AG04449 (cell line): ENCODE measurements around the gene RASL10B.

Source experiments
- CTCF ChIA-PET: fragments of 350-600 bp; formaldehyde crosslinking; extraction: SDS; loops from one replicate; lab custom pipeline; 2021; ENCODE audit warnings: antibody characterized with exemption; lab: Yijun Ruan, JAX
- POLR2A ChIA-PET: fragments of 400-600, 350-600 bp; formaldehyde crosslinking; extraction: SDS; loops from one replicate; lab custom pipeline; 2020; ENCODE audit warnings: antibody characterized with exemption, inconsistent platforms; lab: Yijun Ruan, JAX
- DNase-seq: peaks from one replicate; pipeline ENCODE4 v3.0.0-alpha.2; 2010; ENCODE audit warnings: low read depth, low spot score
- H3K4me3 ChIP-seq: 2 replicates; pipeline ENCODE4 v1.5.1; 2011; ENCODE audit warnings: low read depth, mild to moderate bottlenecking, control low read depth, low read length
- CTCF ChIP-seq: IDR thresholded peaks from one replicate; pipeline ENCODE4 v1.5.1; 2011; ENCODE audit warnings: mild to moderate bottlenecking, moderate library complexity, low read length, control low read depth, inconsistent platforms; ENCODE audit not compliant: insufficient read depth; ENCODE audit errors: missing control alignments

RASL10B gene

DNA sequence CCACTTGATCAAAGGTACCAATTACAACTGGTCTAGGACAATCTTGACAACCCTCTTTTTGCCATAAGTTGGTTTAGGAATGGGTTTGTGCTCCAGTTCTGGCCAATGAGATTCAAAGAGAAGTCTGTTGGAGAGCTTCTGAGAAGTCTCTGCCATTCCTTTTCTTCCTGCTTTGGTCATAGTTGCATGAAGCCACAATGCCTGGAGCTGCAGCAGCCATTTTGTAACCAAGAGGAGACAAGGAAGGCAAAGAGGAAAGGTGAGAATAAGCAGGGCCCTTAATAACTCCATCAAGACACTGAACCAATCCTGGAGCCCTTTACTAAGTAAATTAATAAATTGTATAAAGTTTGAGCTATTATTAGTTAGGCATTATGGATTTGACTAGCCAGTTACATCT is 25.8 kb downstream of the RASL10B start:
- no peak for DNase-seq
- TF ChIP-seq CTCF = no peak
- POLR2A ChIA-PET = no interaction called here
- H3K4me3 ChIP-seq = no peak overlapping the region
- CTCF ChIA-PET = interaction anchor here (0.8 to 28.6 kb wide), 11 partner anchors 10 to 144 kb away, joined by 3 to 819 read pairs (median 4); partner anchors contain the start of gene TAF15

GRCh38 chr17:35760587-35760986 is 29.1 kb downstream of the RASL10B start, which contains the start of gene C17orf50:
C17orf50 (plus strand) TSS chr17:35760887; CDS start chr17:35760942, 55 bp downstream.
- H3K4me3 ChIP-seq = no peak within 1 kb of the TSS
- TF ChIP-seq CTCF = no peak
- no peak for DNase-seq
- POLR2A ChIA-PET = no interaction called here
- CTCF ChIA-PET = interaction anchor here (1.0 to 28.6 kb wide), 9 partner anchors 8 to 147 kb away, joined by 3 to 819 read pairs (median 9); partner anchors contain the start of genes MMP28 and TAF15

DNA sequence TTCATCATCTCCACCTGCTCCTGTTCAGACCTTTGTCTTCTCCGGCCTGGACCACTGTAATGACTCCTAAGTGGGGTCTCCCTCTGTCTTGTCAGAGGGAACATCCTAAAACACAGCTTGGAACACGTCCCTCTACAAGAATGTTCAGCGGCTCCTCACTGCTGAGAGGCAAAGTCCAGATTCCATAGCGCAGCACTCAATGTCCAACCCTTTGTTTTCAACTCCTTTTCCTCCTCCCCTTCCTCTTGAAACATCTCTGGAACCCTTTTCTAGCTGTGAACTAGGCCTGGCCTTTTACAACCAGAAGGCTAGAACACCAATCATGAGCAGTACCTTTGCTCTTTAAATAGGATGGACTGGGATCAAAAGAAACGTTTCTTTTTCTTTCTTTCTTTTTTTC is 30.2 kb downstream of the RASL10B start:
- ChIA-PET CTCF (interaction anchor here (0.9 to 28.6 kb wide), 8 partner anchors 12 to 148 kb away, joined by 3 to 819 read pairs (median 6); partner anchors contain the start of genes MMP28 and TAF15), POLR2A (no interaction called here)
- no peak for TF ChIP-seq CTCF
- DNase-seq = no peak
- no peak overlapping the region for H3K4me3 ChIP-seq

DNA sequence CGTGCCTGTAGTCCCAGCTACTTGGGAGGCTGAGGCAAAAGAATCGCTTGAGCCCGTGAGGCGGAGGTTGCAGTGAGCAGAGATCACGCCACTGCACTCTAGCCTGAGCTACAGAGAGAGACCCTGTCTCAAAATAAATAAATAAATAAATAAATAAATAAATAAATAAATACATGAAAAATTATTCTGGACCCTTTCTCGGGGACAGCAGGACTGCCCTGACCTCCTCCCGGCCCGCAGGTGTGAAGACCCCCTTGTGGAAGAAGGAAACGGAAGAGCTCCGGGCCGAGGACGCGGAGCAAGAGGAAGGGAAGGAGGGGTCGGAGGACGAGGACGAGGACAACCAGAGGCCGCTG is 32.3 kb downstream of the RASL10B start:
- ChIA-PET POLR2A (interaction anchor here (1.0 kb wide), 1 partner anchor 45 kb away, joined by 12 read pairs; the partner anchor contains the start of gene TAF15), CTCF (interaction anchor here (0.5 to 28.6 kb wide), 40 partner anchors 8 to 1516 kb away, joined by 3 to 819 read pairs (median 4); partner anchors contain the start of genes GAS2L2, MMP28 and TAF15)
- no peak for TF ChIP-seq CTCF
- H3K4me3 ChIP-seq = peak overlapping the region; percentile 43
- no peak for DNase-seq

DNA sequence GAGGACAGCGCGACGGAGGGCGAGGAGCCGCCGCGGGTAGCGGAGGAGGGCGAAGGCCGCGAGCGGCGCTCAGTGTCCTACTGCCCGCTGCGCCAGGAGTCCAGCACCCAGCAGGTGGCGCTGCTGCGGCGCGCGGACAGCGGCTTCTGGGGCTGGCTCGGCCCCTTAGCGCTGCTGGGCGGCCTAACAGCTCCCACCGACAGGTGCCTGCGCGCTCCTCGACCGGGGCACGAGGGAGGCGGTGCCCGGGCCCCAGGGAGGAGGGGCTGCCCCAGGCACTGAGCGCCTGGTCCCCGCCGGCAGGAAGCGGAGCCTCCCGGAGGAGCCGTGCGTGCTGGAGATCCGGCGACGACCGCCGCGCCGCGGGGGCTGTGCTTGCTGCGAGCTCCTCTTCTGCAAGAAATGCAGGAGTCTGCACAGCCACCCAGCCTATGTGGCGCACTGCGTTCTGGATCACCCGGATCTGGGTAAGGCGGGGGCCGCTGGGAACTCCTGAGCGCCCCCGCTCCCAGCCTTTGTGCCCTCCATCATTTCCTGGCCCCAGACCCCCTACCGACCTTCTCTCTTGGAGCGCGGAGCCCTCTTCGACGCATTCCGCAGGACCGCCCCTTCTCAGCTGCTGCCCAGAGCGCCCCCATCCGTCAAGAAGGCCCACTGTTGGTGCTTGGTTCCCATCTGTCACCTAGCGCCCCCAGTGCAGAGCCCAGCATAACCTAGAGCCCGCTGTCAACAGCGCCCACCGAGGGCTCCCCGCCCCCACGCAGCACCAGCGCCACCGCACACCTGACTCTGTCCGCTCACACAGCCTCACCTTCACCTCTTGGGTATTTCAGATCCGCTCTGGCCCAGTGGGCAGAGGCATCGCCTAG is 32.9 kb downstream of the RASL10B start:
- DNase-seq = no peak
- peak; percentile 98 for TF ChIP-seq CTCF
- ChIA-PET CTCF (interaction anchor here (0.6 to 28.6 kb wide), 38 partner anchors 9 to 156 kb away, joined by 3 to 819 read pairs (median 4); partner anchors contain the start of genes GAS2L2, MMP28 and TAF15), POLR2A (interaction anchor here (1.0 kb wide), 1 partner anchor 45 kb away, joined by 12 read pairs; the partner anchor contains the start of gene TAF15)
- H3K4me3 ChIP-seq = peak overlapping the region; percentile 46

DNA sequence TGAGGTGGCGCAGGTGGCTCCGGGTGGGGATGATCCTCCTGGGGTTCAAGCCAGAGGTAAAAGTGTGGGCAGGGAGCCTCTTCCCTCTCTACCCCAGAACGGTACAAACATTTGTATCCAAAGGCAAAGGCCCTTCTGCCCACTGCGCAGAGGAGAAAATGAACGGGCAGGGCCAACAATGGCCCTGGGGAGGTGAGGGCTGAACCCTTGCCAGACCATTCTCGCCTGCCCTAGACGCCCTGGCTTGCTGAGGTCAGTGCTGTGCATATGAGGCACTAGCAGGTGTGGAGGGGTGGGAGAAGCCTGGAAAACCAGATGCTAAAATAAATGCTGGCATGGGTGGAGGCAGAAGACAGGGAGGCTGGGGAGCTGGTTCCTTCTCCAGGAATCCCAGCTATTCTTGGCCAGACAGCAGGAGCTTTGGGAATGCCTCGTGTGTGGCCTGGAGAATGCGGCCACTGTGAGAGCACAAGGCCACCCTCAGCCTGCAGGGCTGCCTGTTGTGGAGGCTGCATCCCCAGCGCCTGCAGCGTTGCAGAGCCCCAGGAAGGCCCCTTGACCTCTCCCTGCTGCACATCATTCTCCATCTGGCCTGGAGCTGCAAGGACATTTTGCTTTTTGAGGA is 33.8 kb downstream of the RASL10B start:
- TF ChIP-seq CTCF = no peak

More for the DNA sequence above, 33.8 kb downstream of the RASL10B start:
- DNase-seq = no peak
- H3K4me3 ChIP-seq = no peak overlapping the region
- CTCF ChIA-PET = interaction anchor here (0.9 to 28.6 kb wide), 9 partner anchors 12 to 187 kb away, joined by 3 to 819 read pairs (median 33); partner anchors contain the start of genes GAS2L2, MMP28, PEX12 and TAF15
- POLR2A ChIA-PET = interaction anchor here (1.2 kb wide), 1 partner anchor 44 kb away, joined by 6 read pairs; the partner anchor contains the start of gene TAF15
